Activated CD8-positive, alpha-beta T cell treated with anti-CD3 and anti-CD28 coated beads for 36 hours (primary cell): ENCODE data around the gene TLDC2. TPM values are rescaled to one million over a fixed set of nuclear protein-coding genes. Genes with fewer than 3 reads are reported as not detected.
"Not testable (repeated sequence)": the region's sequence is repeated elsewhere in the genome, so short reads cannot be mapped to it uniquely, and the experiment has no call there.

Experiments used
- ATAC-seq: fragments of 200-7000 bp; cut with Tn5 transposase; one replicate; pipeline ENCODE4 v1.10.0; 2021; ENCODE audit warnings: mild to moderate bottlenecking, moderate library complexity
- CTCF ChIA-PET: fragments of 350-600 bp; sonication (Branson Sonifier 250); formaldehyde crosslinking; loops from one replicate; lab custom pipeline; 2021; ENCODE audit warnings: antibody characterized with exemption; lab: Charles Lee
- POLR2A ChIA-PET: fragments of 350-600 bp; sonication (Branson Sonifier 250); formaldehyde crosslinking; loops from one replicate; lab custom pipeline; 2021; ENCODE audit warnings: antibody characterized with exemption; lab: Charles Lee
- DNase-seq: peaks from one replicate; pipeline ENCODE4 v3.0.0-alpha.2; 2020
- H3K27ac Mint-ChIP-seq: one replicate; pipeline ENCODE4 v1.8.0; 2021; ENCODE audit warnings: mild to moderate bottlenecking, mixed read lengths
- H3K27me3 Mint-ChIP-seq: one replicate; pipeline ENCODE4 v1.8.0; 2021; ENCODE audit warnings: mixed read lengths
- H3K36me3 Mint-ChIP-seq: one replicate; pipeline ENCODE4 v1.8.0; 2021; ENCODE audit warnings: low read depth, mixed read lengths
- H3K4me1 Mint-ChIP-seq: one replicate; pipeline ENCODE4 v1.8.0; 2021; ENCODE audit warnings: low read depth, mixed read lengths
- H3K4me3 Mint-ChIP-seq: one replicate; pipeline ENCODE4 v1.8.0; 2021; ENCODE audit warnings: mild to moderate bottlenecking, moderate library complexity, mixed read lengths
- H3K9me3 Mint-ChIP-seq: one replicate; pipeline ENCODE4 v1.8.0; 2021; ENCODE audit warnings: mixed read lengths
- intact Hi-C: fragments of 100-400 bp; cut with micrococcal nuclease; formaldehyde crosslinking; loops from one replicate; pipeline ENCODE4 v1.10.0; 2022
- total RNA-seq, 2 experiments: library from RNA; stranded (reverse); gene quantifications; one replicate each; pipeline ENCODE4 v1.2.3, GENCODE V29; 2021
- TF ChIP-seq, protein P1 (sequence below): fragments of 200-600 bp; IDR thresholded peaks from one replicate; pipeline ENCODE4 v1.8.0; 2022; ENCODE audit warnings: antibody characterized with exemption, mild to moderate bottlenecking

The TLDC2 gene
- total RNA-seq, 2 experiments from 2014 or later, result not detected

DNA sequence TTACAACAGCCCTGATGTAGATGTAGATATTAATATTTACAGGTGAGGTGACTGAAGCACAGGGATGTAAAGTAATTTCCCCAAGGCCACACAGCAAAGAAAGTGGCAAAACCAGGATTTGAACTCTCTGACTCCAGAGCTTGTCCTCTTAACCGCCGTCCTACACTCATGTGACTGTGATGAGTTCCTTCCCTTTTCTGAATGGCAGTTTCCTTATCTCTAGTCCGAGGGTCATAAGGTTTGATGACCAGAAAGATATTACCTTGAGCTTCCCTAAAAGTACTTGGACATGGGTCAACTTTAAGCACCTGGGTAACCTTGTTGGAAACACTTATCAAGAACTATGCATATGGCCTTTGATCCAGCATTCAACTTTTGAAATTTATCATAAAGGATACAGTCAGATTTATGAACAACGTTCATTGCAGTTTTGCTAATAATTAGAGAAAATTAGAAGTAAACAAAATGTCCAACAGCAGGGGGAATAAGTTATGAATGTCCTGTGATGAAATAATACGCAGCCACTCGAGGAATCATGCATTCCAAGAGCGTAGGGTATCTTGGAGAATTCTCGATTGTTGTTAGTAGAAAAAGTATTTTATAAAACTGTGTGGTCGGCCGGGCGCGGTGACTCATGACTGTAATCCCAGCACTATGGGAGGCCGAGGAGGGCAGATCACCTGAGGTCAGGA is 2.3 kb upstream of the TLDC2 start:
- CTCF ChIA-PET, result interaction anchor here (1.1 to 3.3 kb wide), 4 partner anchors 10 to 100 kb away, joined by 3 to 17 read pairs (median 6); partner anchors contain the start of gene DSN1
- intact Hi-C loops, result no loop called here
- POLR2A ChIA-PET, result interaction anchor here (1.4 kb wide), 1 partner anchor 9 kb away, joined by 3 read pairs; no protein-coding TSS in a partner anchor

GRCh38 chr20:36875093-36875492 is 845 bp upstream of the TLDC2 start:
- POLR2A ChIA-PET, result interaction anchor here (1.2 kb wide), 1 partner anchor 11 kb away, joined by 4 read pairs; no protein-coding TSS in a partner anchor
- H3K27ac Mint-ChIP-seq, ATAC-seq, H3K36me3 Mint-ChIP-seq, intact Hi-C loops, H3K27me3 Mint-ChIP-seq, H3K4me1 Mint-ChIP-seq, DNase-seq, H3K4me3 Mint-ChIP-seq, H3K9me3 Mint-ChIP-seq: not testable (repeated sequence)
- CTCF ChIA-PET, result interaction anchor here (1.6 to 3.3 kb wide), 2 partner anchors 11 to 66 kb away, joined by 5 to 17 read pairs; no protein-coding TSS in a partner anchor

More for the DNA sequence above, 2.3 kb upstream of the TLDC2 start:
- no peaks in the 10 kb centered on the region for H3K9me3 Mint-ChIP-seq
- ATAC-seq (no peak), DNase-seq (no peak)
- H3K27ac Mint-ChIP-seq, result no peak overlapping the region
- TF ChIP-seq, protein P1, sequence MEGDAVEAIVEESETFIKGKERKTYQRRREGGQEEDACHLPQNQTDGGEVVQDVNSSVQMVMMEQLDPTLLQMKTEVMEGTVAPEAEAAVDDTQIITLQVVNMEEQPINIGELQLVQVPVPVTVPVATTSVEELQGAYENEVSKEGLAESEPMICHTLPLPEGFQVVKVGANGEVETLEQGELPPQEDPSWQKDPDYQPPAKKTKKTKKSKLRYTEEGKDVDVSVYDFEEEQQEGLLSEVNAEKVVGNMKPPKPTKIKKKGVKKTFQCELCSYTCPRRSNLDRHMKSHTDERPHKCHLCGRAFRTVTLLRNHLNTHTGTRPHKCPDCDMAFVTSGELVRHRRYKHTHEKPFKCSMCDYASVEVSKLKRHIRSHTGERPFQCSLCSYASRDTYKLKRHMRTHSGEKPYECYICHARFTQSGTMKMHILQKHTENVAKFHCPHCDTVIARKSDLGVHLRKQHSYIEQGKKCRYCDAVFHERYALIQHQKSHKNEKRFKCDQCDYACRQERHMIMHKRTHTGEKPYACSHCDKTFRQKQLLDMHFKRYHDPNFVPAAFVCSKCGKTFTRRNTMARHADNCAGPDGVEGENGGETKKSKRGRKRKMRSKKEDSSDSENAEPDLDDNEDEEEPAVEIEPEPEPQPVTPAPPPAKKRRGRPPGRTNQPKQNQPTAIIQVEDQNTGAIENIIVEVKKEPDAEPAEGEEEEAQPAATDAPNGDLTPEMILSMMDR, result no peak
- H3K4me1 Mint-ChIP-seq, result no peaks in the 10 kb centered on the region
- no peak overlapping the region for H3K4me3 Mint-ChIP-seq
- H3K27me3 Mint-ChIP-seq, result no peaks in the 10 kb centered on the region
- H3K36me3 Mint-ChIP-seq, result no peaks in the 10 kb centered on the region

- Mint-ChIP-seq H3K4me1 (peaks cover under 1% of the 10 kb centered on the region), H3K27me3 (no peaks in the 10 kb centered on the region), H3K4me3 (no peak overlapping the region), H3K36me3 (no peaks in the 10 kb centered on the region), H3K9me3 (no peaks in the 10 kb centered on the region), H3K27ac (no peak overlapping the region)
- ChIA-PET CTCF (interaction anchor here (1.6 kb wide), 1 partner anchor 68 kb away, joined by 5 read pairs; no protein-coding TSS in a partner anchor), POLR2A (no interaction called here)
- DNase-seq, result no peak
- TF ChIP-seq, protein P1, result no peak
- intact Hi-C loops, result no loop called here
- no peak for ATAC-seq
Measured at GRCh38 chr20:36876473-36876833, 515 bp downstream of the TLDC2 start.

DNA sequence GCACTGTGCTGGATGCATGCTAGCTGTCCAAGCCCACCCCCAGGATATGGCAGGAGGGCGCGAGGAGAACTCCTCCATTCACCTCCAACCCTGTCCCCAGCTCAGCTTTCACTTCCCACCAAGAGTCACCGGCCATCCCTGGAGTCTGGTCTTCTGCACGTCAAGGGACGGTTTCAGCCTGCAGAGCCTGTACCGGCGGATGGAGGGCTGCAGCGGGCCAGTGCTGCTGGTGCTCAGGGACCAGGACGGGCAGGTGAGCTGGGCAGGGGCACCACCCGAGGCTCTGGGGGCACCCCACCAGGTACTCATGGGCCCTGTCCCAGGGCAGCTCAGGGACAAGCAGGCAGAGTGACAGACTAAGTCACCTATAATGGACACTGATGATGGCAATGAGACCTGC is 3.0 kb downstream of the TLDC2 start:
- Mint-ChIP-seq H3K27me3 (no peaks in the 10 kb centered on the region), H3K36me3 (no peaks in the 10 kb centered on the region), H3K4me3 (no peak overlapping the region), H3K27ac (no peak overlapping the region), H3K9me3 (no peaks in the 10 kb centered on the region), H3K4me1 (peaks cover 8% of the 10 kb centered on the region)
- intact Hi-C loops, result no loop called here
- POLR2A ChIA-PET, result interaction anchor here (0.9 kb wide), 1 partner anchor 14 kb away, joined by 3 read pairs; no protein-coding TSS in a partner anchor
- CTCF ChIA-PET, result interaction anchor here (2.1 kb wide), 1 partner anchor 70 kb away, joined by 6 read pairs; no protein-coding TSS in a partner anchor
- no peak for DNase-seq
- TF ChIP-seq, protein P1, result no peak
- no peak for ATAC-seq

DNA sequence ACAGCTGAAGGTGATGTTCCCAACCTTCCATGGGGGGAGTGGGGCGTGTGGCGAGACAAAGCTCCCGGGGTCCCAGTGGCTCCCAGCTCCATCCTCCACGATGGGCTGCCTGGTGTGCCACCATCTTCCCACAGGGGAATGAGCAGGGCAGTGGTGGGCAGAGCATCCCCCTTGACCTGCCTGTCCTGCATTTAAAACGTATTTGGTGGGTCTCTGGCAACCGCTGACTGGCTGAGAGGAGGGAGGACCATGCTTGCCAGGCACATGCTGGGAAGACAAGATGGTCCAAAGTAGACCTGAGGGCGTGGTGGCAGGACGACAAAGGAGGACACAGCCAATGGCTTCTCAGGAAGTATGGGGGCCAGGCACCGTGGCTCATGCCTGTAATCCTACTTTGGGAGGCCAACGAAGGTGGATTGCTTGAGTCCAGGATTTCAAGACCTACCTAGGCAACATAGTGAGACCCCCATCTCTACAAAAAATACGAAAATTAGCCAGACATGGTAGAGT is 4.9 kb downstream of the TLDC2 start:
- H3K4me3 Mint-ChIP-seq, result no peak overlapping the region
- H3K9me3 Mint-ChIP-seq, result no peaks in the 10 kb centered on the region
- ChIA-PET CTCF (interaction anchor here (1.0 kb wide), 1 partner anchor 72 kb away, joined by 3 read pairs; no protein-coding TSS in a partner anchor), POLR2A (no interaction called here)
- TF ChIP-seq, protein P1, result no peak
- intact Hi-C loops, result no loop called here
- DNase-seq (no peak), ATAC-seq (no peak)
- H3K36me3 Mint-ChIP-seq, result no peaks in the 10 kb centered on the region
- H3K27me3 Mint-ChIP-seq, result no peaks in the 10 kb centered on the region
- peaks cover 8% of the 10 kb centered on the region for H3K4me1 Mint-ChIP-seq
- no peak overlapping the region for H3K27ac Mint-ChIP-seq
